ENCODE data around the gene PMM2. TPM values are rescaled to one million over a fixed set of nuclear protein-coding genes. Genes with fewer than 3 reads are reported as not detected.

PMM2 gene
- total RNA-seq, 1 donor from 2014 or later = 11.5 TPM

- Histone ChIP-seq H3K4me1 (ENCODE audit: control insufficient read depth in 3 of 3, insufficient read depth in 3 of 3, low read length in 3 of 3) (peaks cover 50 to 59% (median 52%) of the 10 kb centered on the region in 3 donors), H3K27me3 (ENCODE audit: control insufficient read depth in 3 of 3, insufficient read depth in 3 of 3, low read length in 3 of 3) (peaks cover 13 to 44% (median 38%) of the 10 kb centered on the region in 3 donors), H3K9me3 (ENCODE audit: control insufficient read depth in 3 of 3, low read length in 3 of 3) (no peaks in the 10 kb centered on the region), H3K9ac (ENCODE audit: low read depth in 1 of 3, low read length in 3 of 3) (peak overlapping the region in 1 of 3 donors; percentile 33), H3K4me3 (ENCODE audit: low read length in 3 of 3) (peak overlapping the region in 1 of 3 donors; percentile 35), H3K36me3 (ENCODE audit: control insufficient read depth in 3 of 3, insufficient read depth in 3 of 3, low read length in 3 of 3) (peaks cover 0 to 3% (median 0%) of the 10 kb centered on the region in 3 donors), H3K27ac (ENCODE audit: low read depth, low read length) (no peak overlapping the region)
Measured at GRCh38 chr16:8864480-8865110, 67.0 kb downstream of the PMM2 start.

- Histone ChIP-seq H3K36me3 (ENCODE audit: control insufficient read depth in 3 of 3, insufficient read depth in 3 of 3, low read length in 3 of 3) (peaks cover 0 to 3% (median 0%) of the 10 kb centered on the region in 3 donors), H3K9ac (ENCODE audit: low read depth in 1 of 3, low read length in 3 of 3) (no peak overlapping the region), H3K27me3 (ENCODE audit: control insufficient read depth in 3 of 3, insufficient read depth in 3 of 3, low read length in 3 of 3) (peaks cover 13 to 44% (median 38%) of the 10 kb centered on the region in 3 donors), H3K4me3 (ENCODE audit: low read length in 3 of 3) (no peak overlapping the region), H3K9me3 (ENCODE audit: control insufficient read depth in 3 of 3, low read length in 3 of 3) (no peaks in the 10 kb centered on the region), H3K4me1 (ENCODE audit: control insufficient read depth in 3 of 3, insufficient read depth in 3 of 3, low read length in 3 of 3) (peaks cover 48 to 54% (median 50%) of the 10 kb centered on the region in 3 donors), H3K27ac (ENCODE audit: low read depth, low read length) (no peak overlapping the region)
Measured at GRCh38 chr16:8865145-8865882, 67.7 kb downstream of the PMM2 start.

GRCh38 chr16:8866118-8866883 lies 68.7 kb downstream of the PMM2 start:
- Histone ChIP-seq H3K36me3 (ENCODE audit: control insufficient read depth in 3 of 3, insufficient read depth in 3 of 3, low read length in 3 of 3) (peaks cover 0 to 3% (median 0%) of the 10 kb centered on the region in 3 donors), H3K9me3 (ENCODE audit: control insufficient read depth in 3 of 3, low read length in 3 of 3) (no peaks in the 10 kb centered on the region), H3K4me3 (ENCODE audit: low read length in 3 of 3) (peak overlapping the region; percentile 68 to 83 (median 73)), H3K9ac (ENCODE audit: low read depth in 1 of 3, low read length in 3 of 3) (peak overlapping the region in 1 of 3 donors; percentile 80), H3K27ac (ENCODE audit: low read depth, low read length) (peak overlapping the region; percentile 40), H3K27me3 (ENCODE audit: control insufficient read depth in 3 of 3, insufficient read depth in 3 of 3, low read length in 3 of 3) (peaks cover 13 to 44% (median 38%) of the 10 kb centered on the region in 3 donors), H3K4me1 (ENCODE audit: control insufficient read depth in 3 of 3, insufficient read depth in 3 of 3, low read length in 3 of 3) (peaks cover 45 to 50% (median 48%) of the 10 kb centered on the region in 3 donors)

GRCh38 chr16:8866884-8867215 lies 69.2 kb downstream of the PMM2 start:
- H3K36me3 ChIP-seq (ENCODE audit: control insufficient read depth in 3 of 3, insufficient read depth in 3 of 3, low read length in 3 of 3) = peaks cover 0 to 3% (median 0%) of the 10 kb centered on the region in 3 donors
- H3K27ac ChIP-seq (ENCODE audit: low read depth, low read length) = peak overlapping the region; percentile 59
- H3K9ac ChIP-seq (ENCODE audit: low read depth in 1 of 3, low read length in 3 of 3) = peak overlapping the region in 2 of 3 donors; percentile 68 to 80

GRCh38 chr16:8867216-8867931 lies 69.7 kb downstream of the PMM2 start:
- Histone ChIP-seq H3K9me3 (ENCODE audit: control insufficient read depth in 3 of 3, low read length in 3 of 3) (no peaks in the 10 kb centered on the region), H3K9ac (ENCODE audit: low read depth in 1 of 3, low read length in 3 of 3) (peak overlapping the region; percentile 68 to 80 (median 68)), H3K36me3 (ENCODE audit: control insufficient read depth in 3 of 3, insufficient read depth in 3 of 3, low read length in 3 of 3) (peaks cover 0 to 3% (median 0%) of the 10 kb centered on the region in 3 donors), H3K27me3 (ENCODE audit: control insufficient read depth in 3 of 3, insufficient read depth in 3 of 3, low read length in 3 of 3) (peaks cover 13 to 44% (median 38%) of the 10 kb centered on the region in 3 donors), H3K4me1 (ENCODE audit: control insufficient read depth in 3 of 3, insufficient read depth in 3 of 3, low read length in 3 of 3) (peaks cover 40 to 48% (median 44%) of the 10 kb centered on the region in 3 donors), H3K4me3 (ENCODE audit: low read length in 3 of 3) (peak overlapping the region; percentile 68 to 83 (median 73)), H3K27ac (ENCODE audit: low read depth, low read length) (peak overlapping the region; percentile 59)

More at GRCh38 chr16:8866884-8867215, 69.2 kb downstream of the PMM2 start:
- H3K9me3 ChIP-seq (ENCODE audit: control insufficient read depth in 3 of 3, low read length in 3 of 3) = no peaks in the 10 kb centered on the region
- H3K4me1 ChIP-seq (ENCODE audit: control insufficient read depth in 3 of 3, insufficient read depth in 3 of 3, low read length in 3 of 3) = peaks cover 40 to 48% (median 47%) of the 10 kb centered on the region in 3 donors
- peak overlapping the region; percentile 68 to 83 (median 73) for H3K4me3 ChIP-seq (ENCODE audit: low read length in 3 of 3)
- peaks cover 13 to 44% (median 38%) of the 10 kb centered on the region in 3 donors for H3K27me3 ChIP-seq (ENCODE audit: control insufficient read depth in 3 of 3, insufficient read depth in 3 of 3, low read length in 3 of 3)

GRCh38 chr16:8867932-8868415 lies 70.3 kb downstream of the PMM2 start:
- Histone ChIP-seq H3K9ac (ENCODE audit: low read depth in 1 of 3, low read length in 3 of 3) (peak overlapping the region; percentile 68 to 80 (median 68)), H3K4me1 (ENCODE audit: control insufficient read depth in 3 of 3, insufficient read depth in 3 of 3, low read length in 3 of 3) (peaks cover 38 to 48% (median 40%) of the 10 kb centered on the region in 3 donors)

GRCh38 chr16:8868416-8869211 lies 71.0 kb downstream of the PMM2 start, which contains the start of gene CARHSP1:
Gene CARHSP1 (minus strand): TSS chr16:8869006. CDS start chr16:8859328, 9,678 bp downstream.
- Histone ChIP-seq H3K4me3 (ENCODE audit: low read length in 3 of 3) (peak within 1 kb of the TSS; percentile 68 to 83 (median 73)), H3K4me1 (ENCODE audit: control insufficient read depth in 3 of 3, insufficient read depth in 3 of 3, low read length in 3 of 3) (peaks cover 33 to 43% (median 39%) of the 10 kb centered on the region in 3 donors), H3K9me3 (ENCODE audit: control insufficient read depth in 3 of 3, low read length in 3 of 3) (no peaks in the 10 kb centered on the region), H3K27me3 (ENCODE audit: control insufficient read depth in 3 of 3, insufficient read depth in 3 of 3, low read length in 3 of 3) (peaks cover 13 to 44% (median 38%) of the 10 kb centered on the region in 3 donors), H3K9ac (ENCODE audit: low read depth in 1 of 3, low read length in 3 of 3) (peak within 1 kb of the TSS; percentile 68 to 80 (median 68)), H3K36me3 (ENCODE audit: control insufficient read depth in 3 of 3, insufficient read depth in 3 of 3, low read length in 3 of 3) (peaks cover 0 to 3% (median 0%) of the 10 kb centered on the region in 3 donors), H3K27ac (ENCODE audit: low read depth, low read length) (peak within 1 kb of the TSS; percentile 59)

More at GRCh38 chr16:8867932-8868415, 70.3 kb downstream of the PMM2 start:
- Histone ChIP-seq H3K27ac (ENCODE audit: low read depth, low read length) (peak overlapping the region; percentile 59), H3K27me3 (ENCODE audit: control insufficient read depth in 3 of 3, insufficient read depth in 3 of 3, low read length in 3 of 3) (peaks cover 13 to 44% (median 38%) of the 10 kb centered on the region in 3 donors), H3K36me3 (ENCODE audit: control insufficient read depth in 3 of 3, insufficient read depth in 3 of 3, low read length in 3 of 3) (peaks cover 0 to 3% (median 0%) of the 10 kb centered on the region in 3 donors), H3K4me3 (ENCODE audit: low read length in 3 of 3) (peak overlapping the region; percentile 68 to 83 (median 73)), H3K9me3 (ENCODE audit: control insufficient read depth in 3 of 3, low read length in 3 of 3) (no peaks in the 10 kb centered on the region)

GRCh38 chr16:8869212-8869987 lies 71.8 kb downstream of the PMM2 start:
- Histone ChIP-seq H3K27ac (ENCODE audit: low read depth, low read length) (no peak overlapping the region), H3K9ac (ENCODE audit: low read depth in 1 of 3, low read length in 3 of 3) (no peak overlapping the region), H3K4me3 (ENCODE audit: low read length in 3 of 3) (peak overlapping the region; percentile 13 to 68 (median 62))

More at GRCh38 chr16:8869212-8869987, 71.8 kb downstream of the PMM2 start:
- Histone ChIP-seq H3K9me3 (ENCODE audit: control insufficient read depth in 3 of 3, low read length in 3 of 3) (no peaks in the 10 kb centered on the region), H3K27me3 (ENCODE audit: control insufficient read depth in 3 of 3, insufficient read depth in 3 of 3, low read length in 3 of 3) (peaks cover 13 to 38% (median 31%) of the 10 kb centered on the region in 3 donors), H3K36me3 (ENCODE audit: control insufficient read depth in 3 of 3, insufficient read depth in 3 of 3, low read length in 3 of 3) (no peaks in the 10 kb centered on the region), H3K4me1 (ENCODE audit: control insufficient read depth in 3 of 3, insufficient read depth in 3 of 3, low read length in 3 of 3) (peaks cover 25 to 35% (median 32%) of the 10 kb centered on the region in 3 donors)

All from skeletal muscle tissue (tissue), 4 donors.